Endothelial cell of umbilical vein (primary cell): Measurements from ENCODE around the gene NAGPA. TPM values are rescaled to one million over a fixed set of nuclear protein-coding genes. Genes with fewer than 3 reads are reported as not detected.
"Not testable (repeated sequence)": the region's sequence is repeated elsewhere in the genome, so short reads cannot be mapped to it uniquely, and the experiment has no call there.

ENCODE experiments used
- BruUV-seq: library from RNA; stranded (reverse); fragments of 400-500 nt; replicated peaks from 2 replicates; lab custom pipeline; 2021; lab: Mats Ljungman, UMichigan
- CTCF ChIA-PET: fragments of 300-600, 350-600 bp; sonication (Branson Sonifier 250); formaldehyde crosslinking; loops from one replicate; lab custom pipeline; 2021; ENCODE audit warnings: antibody characterized with exemption, inconsistent platforms; lab: Charles Lee
- POLR2A ChIA-PET: fragments of 300-600, 350-600 bp; sonication (Branson Sonifier 250); formaldehyde crosslinking; loops from one replicate; lab custom pipeline; 2021; ENCODE audit warnings: antibody characterized with exemption, inconsistent platforms; lab: Charles Lee
- DNase-seq: peaks from one replicate; pipeline ENCODE4 v3.0.0-alpha.2; 2011; ENCODE audit warnings: low read depth, low spot score
- FAIRE-seq: peaks from 2 replicates; lab custom pipeline; 2011; peaks lifted over from hg19 to GRCh38; lab: Jason Lieb, UNC
- H2AFZ ChIP-seq: 2 replicates; pipeline ENCODE4 v1.6.0; 2012; ENCODE audit warnings: low read depth, low read length, control low read depth, inconsistent platforms
- H3K27ac ChIP-seq: 2 replicates; pipeline ENCODE4 v1.5.1; 2011; ENCODE audit warnings: low read depth, mild to moderate bottlenecking, control low read depth, low read length, moderate library complexity; ENCODE audit not compliant: insufficient read depth
- H3K27me3 ChIP-seq, 2 experiments: 2 replicates each; pipeline versions ENCODE4 v1.6.0 to v1.6.1; 2011; ENCODE audit warnings: low read length in 2 of 2, mixed read lengths in 1 of 2; ENCODE audit not compliant: control insufficient read depth in 2 of 2, insufficient read depth in 2 of 2
- H3K36me3 ChIP-seq, 2 experiments: 2 replicates in 1 of 2; 3 replicates in 1 of 2; pipeline ENCODE4 v1.5.1; 2011; ENCODE audit warnings: low read length in 2 of 2, mild to moderate bottlenecking in 1 of 2, moderate library complexity in 1 of 2; ENCODE audit not compliant: control insufficient read depth in 2 of 2, insufficient read depth in 2 of 2; ENCODE audit errors: extremely low read depth in 1 of 2
- H3K4me1 ChIP-seq: 3 replicates; pipeline ENCODE4 v1.5.1; 2011; ENCODE audit warnings: mild to moderate bottlenecking, low read length; ENCODE audit not compliant: control insufficient read depth, insufficient read depth; ENCODE audit errors: extremely low read depth
- H3K4me2 ChIP-seq: 2 replicates; pipeline ENCODE4 v1.6.1; 2011; ENCODE audit warnings: low read length, control low read depth, mixed read lengths; ENCODE audit not compliant: insufficient read depth
- H3K4me3 ChIP-seq, 3 experiments: fragments of 200-600 bp in 1 of 3; sonication (generic), shearing (Covaris generic) in 1 of 3; replicated peaks in 1 of 3; 2 replicates each; pipeline ENCODE4 v1.5.1; 2011 to 2016; ENCODE audit warnings: control low read depth in 3 of 3, low read length in 3 of 3, mild to moderate bottlenecking in 2 of 3, inconsistent platforms in 1 of 3, low read depth in 1 of 3, moderate library complexity in 1 of 3; ENCODE audit not compliant: insufficient read depth in 1 of 3
- H3K79me2 ChIP-seq: 2 replicates; pipeline ENCODE4 v1.6.0; 2012; ENCODE audit warnings: low read length, inconsistent platforms; ENCODE audit not compliant: control insufficient read depth, insufficient read depth
- H3K9ac ChIP-seq: replicated peaks from 2 replicates; pipeline ENCODE3; 2011; ENCODE audit warnings: low read length, control low read depth; ENCODE audit not compliant: insufficient read depth; ENCODE audit errors: extremely low read depth
- H3K9me1 ChIP-seq: replicated peaks from 3 replicates; pipeline ENCODE4 v1.6.0; 2011; ENCODE audit warnings: mild to moderate bottlenecking, low read length; ENCODE audit not compliant: control insufficient read depth, insufficient read depth; ENCODE audit errors: extremely low read depth
- H3K9me3 ChIP-seq: replicated peaks from 2 replicates; pipeline ENCODE4 v1.5.1; 2012; ENCODE audit warnings: low read length, inconsistent platforms; ENCODE audit not compliant: control insufficient read depth, insufficient read depth
- H4K20me1 ChIP-seq: replicated peaks from 2 replicates; pipeline ENCODE3; 2011; ENCODE audit warnings: mild to moderate bottlenecking, low read length; ENCODE audit not compliant: control insufficient read depth, insufficient read depth; ENCODE audit errors: extremely low read depth
- CTCF ChIP-seq, 2 donors: IDR thresholded peaks; 1 replicate in 1 of 2; 2 replicates in 1 of 2; pipeline ENCODE4 v1.5.1; 2011; ENCODE audit warnings: low read length in 2 of 2, mild to moderate bottlenecking in 2 of 2, moderate library complexity in 2 of 2, control low read depth in 1 of 2, inconsistent platforms in 1 of 2, low read depth in 1 of 2; ENCODE audit not compliant: insufficient read depth in 1 of 2; ENCODE audit errors: extremely low read depth in 1 of 2
- EZH2 ChIP-seq: IDR thresholded peaks from 2 replicates; pipeline ENCODE4 v1.6.1; 2012; ENCODE audit warnings: borderline replicate concordance, low read depth, mild to moderate bottlenecking, moderate library complexity, low read length, inconsistent platforms; ENCODE audit not compliant: severe bottlenecking
- FOS ChIP-seq: IDR thresholded peaks from 2 replicates; pipeline ENCODE4 v1.6.1; 2011; ENCODE audit warnings: mild to moderate bottlenecking, low read length, moderate library complexity, borderline replicate concordance; ENCODE audit not compliant: insufficient read depth
- GATA2 ChIP-seq: IDR thresholded peaks from 2 replicates; pipeline ENCODE4 v1.7.0; 2011; ENCODE audit warnings: low read depth, mild to moderate bottlenecking, moderate library complexity, mixed read lengths, low read length; ENCODE audit not compliant: insufficient read length, insufficient read depth
- JUN ChIP-seq: IDR thresholded peaks from 2 replicates; pipeline ENCODE4 v1.6.1; 2011; ENCODE audit warnings: borderline replicate concordance, low read depth; ENCODE audit not compliant: insufficient read length, insufficient read depth
- MAX ChIP-seq: IDR thresholded peaks from 2 replicates; pipeline ENCODE4 v1.6.1; 2011; ENCODE audit not compliant: insufficient read depth, insufficient read length
- MYC ChIP-seq: IDR thresholded peaks from one replicate; pipeline ENCODE4 v1.6.1; 2011; ENCODE audit warnings: mild to moderate bottlenecking, low read depth, low read length
- POLR2A ChIP-seq: IDR thresholded peaks from 2 replicates; pipeline ENCODE4 v1.6.1; 2012; ENCODE audit warnings: low read depth, mild to moderate bottlenecking, control low read depth, low read length
- POLR2AphosphoS5 ChIP-seq: IDR thresholded peaks from 2 replicates; pipeline ENCODE4 v1.6.1; 2012; ENCODE audit warnings: low read depth, mild to moderate bottlenecking, control low read depth, low read length, moderate library complexity; ENCODE audit not compliant: insufficient read depth
- dilution Hi-C: fragments of 300-500 bp; cut with MboI; formaldehyde crosslinking; loops from one replicate; pipeline ENCODE4 v1.15.0; 2019; ENCODE audit warnings: low sequenced_read_pairs; ENCODE audit not compliant: extremely low pct_ligation_motif_present
- intact Hi-C: fragments of 100-400 bp; cut with micrococcal nuclease; formaldehyde crosslinking; loops from one replicate; pipeline ENCODE4 v1.10.0; 2022
- polyA plus RNA-seq, 4 experiments: library from polyadenylated mRNA; depleted of rRNA in 3 of 4; stranded (reverse) in 3 of 4; unstranded in 1 of 4; fragments of >200 nt; gene quantifications; 2 replicates each; pipeline versions ENCODE4 v1.2.1 to v1.2.3, GENCODE V29; 2011 to 2012; ENCODE audit warnings: missing spikeins in 1 of 4
- total RNA-seq: library from RNA; stranded (reverse); gene quantifications from 2 replicates; pipeline ENCODE4 v1.2.3, GENCODE V29; 2021

NAGPA gene
- total and polyA plus RNA-seq, 2 donors (not counting 3 experiments of a cell fraction or from before 2014, with no cell fraction given), result 29.6 to 29.9 TPM

- intact Hi-C loops (no loop called here), dilution Hi-C loops (no loop called here)
- Histone ChIP-seq H3K27ac (no peak overlapping the region), H3K9ac (no peak overlapping the region), H3K4me3 (no peak overlapping the region), H3K9me3 (no peaks in the 10 kb centered on the region), H3K36me3 (no peaks in the 10 kb centered on the region), H2AFZ (no peak overlapping the region), H3K4me1 (no peaks in the 10 kb centered on the region), H3K9me1 (no peaks in the 10 kb centered on the region), H4K20me1 (no peaks in the 10 kb centered on the region), H3K79me2 (no peaks in the 10 kb centered on the region), H3K27me3 (peaks cover 1 to 6% of the 10 kb centered on the region in 2 experiments), H3K4me2 (no peak overlapping the region)
- DNase-seq, result no peak
- CTCF ChIA-PET, result no interaction called here
- TF ChIP-seq JUN (no peak), FOS (no peak), MAX (no peak), EZH2 (no peak), MYC (no peak), GATA2 (no peak), POLR2AphosphoS5 (no peak), POLR2A (no peak), CTCF (IDR thresholded peaks at IDR 0.05; ENCODE audit: extremely low read depth in 1 of 2, insufficient read depth in 1 of 2, low read depth in 1 of 2, low read length in 2 of 2) (no peak)
- no peak for FAIRE-seq
- POLR2A ChIA-PET, result no interaction called here
- no TSS peak for BruUV-seq
Measured at GRCh38 chr16:5045499-5046115, 11.9 kb upstream of the NAGPA start.

GRCh38 chr16:5044581-5044980 lies 10.8 kb upstream of the NAGPA start:
- intact Hi-C loops, H3K9me1 ChIP-seq, POLR2A ChIA-PET, H4K20me1 ChIP-seq, DNase-seq, FAIRE-seq, H3K9ac ChIP-seq, dilution Hi-C loops, BruUV-seq, H3K79me2 ChIP-seq, H3K4me2 ChIP-seq, H3K27ac ChIP-seq, H3K36me3 ChIP-seq, H3K9me3 ChIP-seq, H3K4me1 ChIP-seq, CTCF ChIA-PET, H3K4me3 ChIP-seq, H2AFZ ChIP-seq, H3K27me3 ChIP-seq: not testable (repeated sequence)
